DMS53 treated with DMSO at 0.1 percent for 48 hours (cell line): Measurements from ENCODE around the gene CEP72.
A peak's percentile ranks its signal among the peaks of the same experiment; 100 is the strongest.
"Not testable (repeated sequence)": the region's sequence is repeated elsewhere in the genome, so short reads cannot be mapped to it uniquely, and the experiment has no call there.

ENCODE experiments used
- DNase-seq: peaks from one replicate; lab custom pipeline; 2025; ENCODE audit not compliant: unreplicated experiment; lab: John Stamatoyannopoulos, UW

Gene CEP72

GRCh38 chr5:611731-612486 is at the start of gene CEP72:
CEP72 (plus strand) TSS chr5:612340; CDS start chr5:612362, 22 bp downstream.
- peak; percentile 64 for DNase-seq

GRCh38 chr5:565782-566440 is 46.2 kb upstream of the CEP72 start:
- no peak for DNase-seq

DNA sequence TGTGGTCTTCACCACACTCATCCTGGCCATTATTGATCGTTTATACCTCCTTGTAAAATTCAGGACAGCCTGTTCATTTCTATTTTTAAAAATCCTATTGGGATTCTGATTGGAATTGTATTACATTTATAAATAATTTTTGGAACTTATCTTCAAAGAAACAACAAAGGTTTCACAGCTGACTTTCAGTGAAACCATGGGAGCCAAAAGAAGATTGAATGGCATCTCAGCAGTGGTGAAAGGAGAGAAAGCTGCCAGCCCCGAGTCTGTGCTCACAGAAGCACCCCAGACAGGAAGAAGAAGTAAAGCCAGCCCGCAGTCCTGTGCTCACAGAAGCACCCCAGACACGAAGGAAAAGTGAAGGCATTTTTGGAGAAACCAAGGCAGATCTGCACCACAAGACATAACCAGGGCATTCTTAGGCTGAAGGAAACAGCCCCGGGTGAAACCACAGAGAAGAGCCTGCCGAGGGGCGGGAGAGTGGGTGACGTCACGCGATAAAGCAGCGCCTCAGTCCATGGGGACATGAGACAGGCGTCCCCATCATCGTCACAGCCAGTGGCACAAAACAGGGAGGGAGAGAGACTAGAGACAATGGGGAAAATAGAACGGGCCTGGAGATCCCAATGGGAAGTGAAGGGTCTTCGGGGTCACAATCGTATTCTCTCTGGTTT is 45.4 kb upstream of the CEP72 start:
- DNase-seq: no peak

- DNase-seq: no peak
Observed at GRCh38 chr5:567664-568060, 44.5 kb upstream of the CEP72 start.

- DNase-seq: no peak
Observed at GRCh38 chr5:568061-568781, 43.9 kb upstream of the CEP72 start.

GRCh38 chr5:568809-569208 is 43.3 kb upstream of the CEP72 start:
- DNase-seq: no peak

- DNase-seq: no peak
Observed at GRCh38 chr5:569358-569867, 42.7 kb upstream of the CEP72 start.

- no peak for DNase-seq
Observed at GRCh38 chr5:569868-570361, 42.2 kb upstream of the CEP72 start.

DNA sequence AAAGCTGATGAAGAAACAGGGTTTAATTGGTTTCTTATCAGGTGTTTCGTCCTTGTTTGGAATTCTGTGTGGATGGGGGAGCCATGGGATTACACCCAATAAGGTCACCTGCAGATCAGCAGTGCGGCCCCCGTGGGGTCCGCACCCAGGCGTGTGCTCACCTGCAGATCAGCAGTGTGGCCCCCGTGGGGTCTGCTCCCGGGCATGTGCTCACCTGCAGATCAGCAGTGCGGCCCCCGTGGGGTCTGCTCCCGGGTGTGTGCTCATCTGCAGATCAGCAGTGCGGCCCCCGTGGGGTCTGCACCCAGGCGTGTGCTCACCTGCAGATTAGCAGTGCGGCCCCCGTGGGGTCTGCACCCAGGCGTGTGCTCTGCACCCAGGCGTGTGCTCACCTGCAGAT is 41.7 kb upstream of the CEP72 start:
- no peak for DNase-seq

- no peak for DNase-seq
Observed at GRCh38 chr5:570886-571285, 41.3 kb upstream of the CEP72 start.

GRCh38 chr5:571791-572190 is 40.3 kb upstream of the CEP72 start:
- DNase-seq: no peak

DNA sequence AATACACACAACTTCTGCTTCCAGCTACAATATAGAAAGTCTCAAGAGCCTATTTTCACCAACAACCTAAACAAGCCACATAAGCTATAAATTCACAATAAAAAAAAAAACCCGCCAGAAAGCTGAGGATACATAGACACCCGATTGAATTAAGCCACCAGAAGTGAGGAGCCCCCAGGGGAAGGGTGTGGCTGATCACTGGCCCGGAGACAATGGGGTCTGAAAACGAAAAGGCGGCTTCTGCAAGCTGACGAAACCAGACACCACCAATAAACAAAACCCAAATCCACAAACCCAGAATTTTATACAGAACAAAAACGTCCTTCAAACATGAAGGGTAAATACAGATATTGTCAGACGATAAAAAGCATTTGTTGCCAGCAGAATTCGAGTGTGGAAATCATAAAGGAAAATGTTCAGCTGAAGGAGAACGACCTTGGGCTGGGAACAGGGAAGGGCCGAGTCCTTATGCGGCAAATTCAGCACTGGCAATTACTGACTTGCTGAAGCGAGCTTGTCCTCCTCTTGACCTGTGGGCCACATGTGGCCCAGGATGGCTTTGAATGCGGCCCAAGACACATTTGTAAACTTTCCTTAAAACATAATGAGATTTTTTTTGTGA is 39.6 kb upstream of the CEP72 start:
- DNase-seq: no peak

DNA sequence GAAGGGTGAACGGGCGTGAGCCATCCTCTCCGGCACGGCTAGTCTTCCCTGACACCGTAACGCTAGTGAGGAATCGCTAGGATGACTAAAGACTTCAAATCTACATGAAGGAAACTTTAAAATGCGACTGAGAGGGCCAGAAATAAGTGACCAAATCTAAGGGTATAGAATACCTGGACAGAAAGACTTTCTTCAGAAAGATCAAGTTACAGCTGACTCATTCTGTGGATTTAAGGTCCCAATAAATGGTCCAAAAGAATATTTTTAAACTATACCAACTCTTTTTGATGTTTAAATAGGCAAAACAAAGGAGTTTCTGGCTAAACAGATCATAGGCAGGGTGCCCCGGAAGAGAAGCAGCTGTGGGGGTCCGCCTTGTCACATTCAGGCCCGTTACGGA is 38.9 kb upstream of the CEP72 start:
- no peak for DNase-seq

GRCh38 chr5:573976-574375 is 38.2 kb upstream of the CEP72 start:
- DNase-seq: no peak

- DNase-seq: no peak
Observed at GRCh38 chr5:574906-575305, 37.2 kb upstream of the CEP72 start.

DNA sequence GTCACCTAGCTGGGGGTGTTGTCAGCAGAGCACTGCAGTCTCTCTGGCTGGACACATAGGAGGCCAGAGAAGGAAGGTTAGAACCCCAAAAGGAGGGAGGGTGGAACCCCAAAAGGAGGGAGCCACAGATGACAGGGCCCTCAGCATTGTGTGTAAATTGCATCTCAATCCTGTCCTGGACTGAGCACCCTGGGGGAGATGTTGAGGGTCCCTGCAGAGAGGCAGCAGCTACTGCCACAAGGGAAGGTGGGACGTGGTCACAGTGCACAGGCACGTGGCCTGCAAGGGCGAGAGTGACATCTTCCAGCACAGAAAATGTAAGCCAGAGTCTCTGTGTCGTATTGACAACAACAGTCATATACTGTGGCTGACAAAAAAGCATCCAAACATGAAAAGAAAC is 36.5 kb upstream of the CEP72 start:
- DNase-seq: no peak

DNA sequence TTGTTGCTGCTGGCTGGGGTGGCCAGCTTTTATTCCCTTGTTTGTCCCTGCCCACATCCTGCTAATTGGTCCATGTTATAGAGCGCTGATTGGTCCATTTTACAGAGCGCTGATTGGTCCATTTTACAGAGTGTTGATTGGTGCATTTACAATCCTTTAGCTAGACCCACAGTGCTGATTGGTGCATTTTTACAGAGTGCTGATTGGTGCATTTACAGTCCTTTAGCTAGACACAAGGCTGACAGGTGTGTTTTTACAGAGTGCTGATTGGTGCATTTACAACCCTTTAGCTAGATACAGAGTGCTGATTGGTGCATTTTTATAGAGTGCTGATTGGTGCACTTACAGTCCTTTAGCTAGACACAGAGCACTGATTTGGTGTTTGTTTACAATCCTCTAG is 34.9 kb upstream of the CEP72 start:
- DNase-seq: not testable (repeated sequence)

GRCh38 chr5:577800-578199 is 34.3 kb upstream of the CEP72 start:
- no peak for DNase-seq

DNA sequence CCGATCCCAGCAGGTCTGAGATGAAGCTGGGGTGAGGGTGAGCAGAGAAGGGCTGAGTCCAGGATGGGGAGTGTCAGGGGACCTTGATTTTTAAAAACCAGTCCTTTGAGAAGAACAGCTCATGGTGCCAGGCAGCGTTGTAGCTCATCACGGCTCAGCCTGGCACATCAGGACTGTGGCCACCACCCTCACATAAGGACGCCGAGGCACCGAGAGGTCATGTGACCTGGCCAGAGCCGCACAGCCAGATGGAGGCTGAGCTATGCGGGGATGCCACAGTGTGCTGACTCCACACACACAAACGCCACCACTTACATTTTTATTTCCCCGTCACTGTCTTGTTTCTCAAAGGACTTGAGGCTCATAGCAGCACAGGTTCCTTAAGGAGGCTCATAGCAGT is 32.9 kb upstream of the CEP72 start:
- DNase-seq: no peak

- DNase-seq: no peak
Observed at GRCh38 chr5:579746-580366, 32.3 kb upstream of the CEP72 start.
